Measurements from ENCODE around the gene ZNHIT2. TPM values are rescaled to one million over a fixed set of nuclear protein-coding genes. Genes with fewer than 3 reads are reported as not detected.

The ZNHIT2 gene
- total and polyA plus RNA-seq, 10 of the 15 experiments (the other 5 are each of a cell fraction or from before 2014, with no cell fraction given): 0.24 to 20.4 (median 15.5) TPM; not detected in 1

GRCh38 chr11:65107751-65108468 is 9.6 kb downstream of the ZNHIT2 start:
- no peaks in the 10 kb centered on the region for H3K27me3 ChIP-seq (replicated peaks in 1 of 2; ENCODE audit: control insufficient read depth in 2 of 2, insufficient read depth in 2 of 2, low read length in 1 of 2)
- DNase-seq (ENCODE audit: low read depth, low spot score): no peak
- H2AFZ ChIP-seq (ENCODE audit: control insufficient read depth, low read depth, low read length): no peak overlapping the region
- no peak overlapping the region for H3K27ac ChIP-seq (ENCODE audit: control insufficient read depth, insufficient read depth)
- H3K79me2 ChIP-seq (ENCODE audit: control insufficient read depth, insufficient read depth, low read length): 0 out of 2 replicates have a peak, but pooled peaks cover 1% of the 10 kb centered on the region
- in situ Hi-C loops (cut with MboI) (no loop called here), intact Hi-C loops (cut with micrococcal nuclease; ENCODE audit: unreplicated experiment) (no loop called here)
- no peak for ATAC-seq
- no peaks in the 10 kb centered on the region for H3K9me3 ChIP-seq (replicated peaks; ENCODE audit: control insufficient read depth, insufficient read depth, low read length)
- ChIA-PET RAD21 (ENCODE audit: unreplicated experiment) (no interaction called here), SMC1A (ENCODE audit: uncharacterized antibody, unreplicated experiment) (interaction anchor here (0.6 kb wide), 1 partner anchor 617 kb away, joined by 3 read pairs; no protein-coding TSS in a partner anchor), CTCF (interaction anchor here (0.6 to 6.3 kb wide), 3 partner anchors 67 to 72 kb away, joined by 3 to 93 read pairs (median 5); partner anchors contain the start of genes CAPN1 and SAC3D1), POLR2A (interaction anchor here (1.3 kb wide), 1 partner anchor 73 kb away, joined by 3 read pairs; no protein-coding TSS in a partner anchor)
- peaks cover 8 to 16% of the 10 kb centered on the region in 2 experiments for H3K36me3 ChIP-seq (ENCODE audit: control insufficient read depth in 2 of 2, insufficient read depth in 2 of 2, low read length in 1 of 2)
- BruUV-seq (replicated peaks): no TSS peak
- H3K4me2 ChIP-seq (ENCODE audit: control insufficient read depth, insufficient read depth): no peak overlapping the region
- TF ChIP-seq TBL1XR1 (IDR thresholded peaks at IDR 0.05; ENCODE audit: low read depth, low read length) (no peak), E2F8 (IDR thresholded peaks at IDR 0.05; ENCODE audit: low read depth, partially characterized antibody) (no peak), FOXK2 (IDR thresholded peaks at IDR 0.05) (no peak), KDM1A (IDR thresholded peaks at IDR 0.05; ENCODE audit: borderline replicate concordance) (no peak), SMARCA5 (IDR thresholded peaks at IDR 0.05) (no peak), IRF3 (IDR thresholded peaks at IDR 0.05) (no peak), SIN3A (IDR thresholded peaks at IDR 0.05; ENCODE audit: low read depth, low read length) (no peak), USF2 (IDR thresholded peaks at IDR 0.05; ENCODE audit: borderline replicate concordance, low read depth, low read length) (no peak), IRF5 (IDR thresholded peaks at IDR 0.05; ENCODE audit: borderline replicate concordance) (no peak), TCF7 (IDR thresholded peaks at IDR 0.05; ENCODE audit: borderline replicate concordance) (no peak), MEF2B (IDR thresholded peaks at IDR 0.05; ENCODE audit: partially characterized antibody, poor library complexity, severe bottlenecking) (no peak)
- no peak overlapping the region for H3K9ac ChIP-seq (ENCODE audit: control insufficient read depth, insufficient read depth, low read length)
- peaks cover 9% of the 10 kb centered on the region for H3K4me1 ChIP-seq (ENCODE audit: control insufficient read depth, insufficient read depth, low read length)
- no peak overlapping the region for H3K4me3 ChIP-seq
- no peak for FAIRE-seq
- WGBS (ENCODE audit: insufficient coverage, insufficient replicate concordance, low lambda C conversion rate, missing lambda C conversion rate): 95% methylated on average over 38 of the region's 52 CpGs
- no peaks in the 10 kb centered on the region for H4K20me1 ChIP-seq (ENCODE audit: control insufficient read depth, insufficient read depth)

Data from GM12878 (cell line).